HepG2 (cell line): ENCODE measurements around the gene MPST. TPM values are rescaled to one million over a fixed set of nuclear protein-coding genes. Genes with fewer than 3 reads are reported as not detected.

Source experiments
- ATAC-seq: fragments of 200-7000 bp; cut with Tn5 transposase; 3 replicates; pipeline ENCODE4 v1.9.1; 2020; ENCODE audit warnings: mild to moderate bottlenecking, moderate library complexity
- BruUV-seq: library from RNA; stranded (reverse); fragments of 400-500 nt; replicated peaks from 2 replicates; lab custom pipeline; 2021; lab: Mats Ljungman, UMichigan
- CTCF ChIA-PET: fragments of 300-600 bp; formaldehyde crosslinking; extraction: SDS; loops from one replicate; lab custom pipeline; 2021; ENCODE audit warnings: low total read pairs, inconsistent platforms, low intra/inter-chr PET ratio; lab: Yijun Ruan, JAX
- POLR2A ChIA-PET: fragments of 350-600 bp; sonication (Branson Sonifier 250); formaldehyde crosslinking; loops from one replicate; lab custom pipeline; 2020; ENCODE audit warnings: antibody characterized with exemption, inconsistent platforms; lab: Yijun Ruan, JAX
- DNase-seq: peaks from one replicate; pipeline ENCODE4 v3.0.0-alpha.2; 2015; ENCODE audit warnings: low spot score
- FAIRE-seq: peaks from 3 replicates; lab custom pipeline; 2011; peaks lifted over from hg19 to GRCh38; lab: Jason Lieb, UNC
- H2AFZ ChIP-seq: one replicate; pipeline ENCODE4 v1.6.1; 2011; ENCODE audit warnings: low read length, inconsistent platforms
- H3K27ac ChIP-seq: fragments of 300-600 bp; 3 replicates; pipeline ENCODE4 v1.8.0; 2011; ENCODE audit warnings: mixed run types, mild to moderate bottlenecking, mixed read lengths, low read length, inconsistent platforms; ENCODE audit not compliant: insufficient read depth; ENCODE audit errors: extremely low read length
- H3K27me3 ChIP-seq, 2 experiments: fragments of 200-600 bp in 1 of 2; 2 replicates in 1 of 2; 3 replicates in 1 of 2; pipeline versions ENCODE4 v1.6.0 to v1.8.0; 2011; ENCODE audit warnings: low read length in 2 of 2, mild to moderate bottlenecking in 2 of 2, moderate library complexity in 2 of 2, inconsistent platforms in 1 of 2; ENCODE audit not compliant: insufficient read depth in 2 of 2, control insufficient read depth in 1 of 2
- H3K36me3 ChIP-seq, 2 experiments: fragments of 200-600 bp in 1 of 2; replicated peaks in 1 of 2; 2 replicates in 1 of 2; 3 replicates in 1 of 2; pipeline versions ENCODE4 v1.5.1 to v1.8.0; 2011; ENCODE audit warnings: low read length in 2 of 2, inconsistent platforms in 1 of 2; ENCODE audit not compliant: insufficient read depth in 2 of 2, control insufficient read depth in 1 of 2
- H3K4me1 ChIP-seq: 2 replicates; pipeline ENCODE4 v1.5.1; 2012; ENCODE audit warnings: low read length, inconsistent platforms; ENCODE audit not compliant: insufficient read depth
- H3K4me2 ChIP-seq: 2 replicates; pipeline ENCODE4 v1.6.0; 2011; ENCODE audit warnings: low read depth, low read length, inconsistent platforms
- H3K4me3 ChIP-seq, 3 experiments: fragments of 200-600 bp in 1 of 3; sonication (generic), shearing (Covaris generic) in 1 of 3; replicated peaks in 1 of 3; 2 replicates each; pipeline ENCODE4 v1.5.1; 2011 to 2016; ENCODE audit warnings: low read length in 3 of 3, inconsistent platforms in 2 of 3, low read depth in 2 of 3, mild to moderate bottlenecking in 2 of 3, control low read depth in 1 of 3, mixed read lengths in 1 of 3; ENCODE audit not compliant: insufficient read depth in 1 of 3
- H3K79me2 ChIP-seq: one replicate; pipeline ENCODE4 v1.6.1; 2011; ENCODE audit warnings: low read length, inconsistent platforms; ENCODE audit not compliant: insufficient read depth
- H3K9ac ChIP-seq: 2 replicates; pipeline ENCODE4 v1.6.0; 2011; ENCODE audit warnings: mild to moderate bottlenecking, low read depth, low read length, inconsistent platforms; ENCODE audit not compliant: insufficient read depth
- H3K9me3 ChIP-seq: 2 replicates; pipeline ENCODE4 v1.5.1; 2012; ENCODE audit warnings: mild to moderate bottlenecking, low read length
- H4K20me1 ChIP-seq: 2 replicates; pipeline ENCODE4 v1.6.0; 2011; ENCODE audit warnings: inconsistent platforms, mild to moderate bottlenecking, low read length, moderate library complexity; ENCODE audit not compliant: insufficient read depth
- ASH2L ChIP-seq: fragments of 300-600, 200-600 bp; sonication (generic); IDR thresholded peaks from 2 replicates; pipeline ENCODE4 v1.7.0; 2017; ENCODE audit warnings: low read depth, mild to moderate bottlenecking, moderate library complexity, mixed read lengths, low read length; ENCODE audit not compliant: insufficient read length
- ATF2 ChIP-seq: sonication (generic); formaldehyde crosslinking; IDR thresholded peaks from 2 replicates; pipeline ENCODE4 v1.4.0; 2020; ENCODE audit warnings: missing genetic modification reagents
- CC2D1A ChIP-seq: sonication (generic); formaldehyde crosslinking; IDR thresholded peaks from 2 replicates; pipeline ENCODE4 v1.8.1; 2023; ENCODE audit warnings: mild to moderate bottlenecking, missing genetic modification reagents
- ERF ChIP-seq: IDR thresholded peaks from 2 replicates; pipeline ENCODE4 v1.6.1; 2018; ENCODE audit warnings: missing biosample characterization, missing genetic modification reagents
- FOXP1 ChIP-seq, 2 experiments: fragments of 450-650 bp in 1 of 2; IDR thresholded peaks; 2 replicates each; pipeline ENCODE4 v1.6.1; 2017 to 2018; ENCODE audit warnings: antibody characterized with exemption in 1 of 2
- GPBP1L1 ChIP-seq: sonication (generic); formaldehyde crosslinking; IDR thresholded peaks from 2 replicates; pipeline ENCODE4 v1.5.0; 2020; ENCODE audit warnings: mild to moderate bottlenecking, missing genetic modification reagents
- SP5 ChIP-seq: IDR thresholded peaks from 2 replicates; pipeline ENCODE4 v1.6.1; 2016; ENCODE audit warnings: low read depth, borderline replicate concordance
- WGBS: methylation state at CpG from one replicate; pipeline ENCODE4 v1.1.6; 2017; ENCODE audit warnings: low lambda C conversion rate; 5-methylcytosine and 5-hydroxymethylcytosine counted together
- in situ Hi-C: cut with HindIII; loops from 2 replicates; pipeline ENCODE4 v1.10.0; 2017; ENCODE audit warnings: low pct_unique_long_range_greater_than_20kb; ENCODE audit not compliant: extremely low pct_ligation_motif_present
- intact Hi-C: fragments of 100-400 bp; cut with micrococcal nuclease; formaldehyde crosslinking; loops from one replicate; pipeline ENCODE4 v1.10.0; 2022; ENCODE audit not compliant: unreplicated experiment
- polyA plus RNA-seq, 8 experiments: library from polyadenylated mRNA; depleted of rRNA in 3 of 8; stranded (reverse) in 7 of 8; unstranded in 1 of 8; fragments of >200 nt; fragmentation: Illumina TruSeq in 4 of 8; extraction: Trizol in 4 of 8; gene quantifications; 2 replicates each; pipeline versions ENCODE4 v1.2.1 to v1.2.3, GENCODE V29; 2011 to 2016; ENCODE audit warnings: low read depth in 4 of 8, missing spikeins in 1 of 8, mixed read lengths in 1 of 8; ENCODE audit not compliant: insufficient read depth in 1 of 8
- total RNA-seq, 5 experiments: library from RNA; depleted of rRNA; stranded (reverse); fragments of >200 nt; fragmentation: Illumina TruSeq; extraction: Trizol; gene quantifications; 2 replicates each; pipeline ENCODE4 v1.2.3, GENCODE V29; 2016; ENCODE audit warnings: low read depth in 1 of 5
- TF ChIP-seq, protein P1 (sequence below): sonication (generic); formaldehyde crosslinking; IDR thresholded peaks from 2 replicates; pipeline ENCODE4 v1.4.0; 2020; ENCODE audit warnings: mild to moderate bottlenecking, missing genetic modification reagents

The MPST gene
- total and polyA plus RNA-seq, 2 of the 13 experiments (the other 11 are each of a cell fraction or from before 2014, with no cell fraction given): 133 to 141 TPM

DNA sequence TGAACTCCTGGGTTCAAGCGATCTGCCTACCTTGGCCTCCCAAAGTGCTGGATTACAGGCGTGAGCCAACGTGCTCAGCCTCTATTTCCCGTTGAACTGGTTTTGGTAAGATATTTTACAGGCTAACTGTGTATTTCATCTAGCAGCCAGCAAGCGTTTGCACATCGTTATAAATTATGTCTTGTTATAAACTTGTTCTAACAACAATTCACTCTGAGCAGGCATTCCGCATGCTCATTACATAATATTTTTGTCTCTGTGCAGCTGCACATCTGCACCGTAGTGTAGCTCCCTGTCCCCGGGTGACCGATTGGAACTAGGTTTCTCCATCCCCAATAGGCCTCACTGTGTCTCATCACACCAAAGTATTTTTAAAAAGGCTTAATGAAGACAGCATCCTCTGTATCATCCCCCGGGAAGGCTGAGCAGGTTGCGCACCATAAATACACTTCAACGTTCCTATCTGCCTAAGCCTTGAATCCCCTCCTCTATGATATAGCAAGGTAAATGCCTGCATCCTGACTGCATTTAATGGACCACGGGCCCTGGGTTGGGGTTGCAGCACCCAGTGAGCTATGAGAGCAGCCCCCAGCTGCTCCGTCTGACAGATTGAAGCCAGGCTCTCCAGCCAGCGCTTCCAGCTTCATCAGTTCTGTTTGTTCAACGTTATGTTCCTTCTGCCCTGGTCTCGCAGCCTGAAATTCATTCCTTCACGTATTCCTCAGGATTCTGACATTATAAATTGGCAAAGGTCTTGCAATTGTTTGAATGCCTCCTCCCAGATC, 48.0 kb upstream of the MPST start:
- Histone ChIP-seq H4K20me1 (no peaks in the 10 kb centered on the region), H3K9me3 (no peaks in the 10 kb centered on the region), H3K79me2 (no peaks in the 10 kb centered on the region), H3K4me2 (no peak overlapping the region), H3K4me1 (no peaks in the 10 kb centered on the region), H3K27me3 (peaks cover 0 to 33% of the 10 kb centered on the region in 2 experiments; a peak in 2 of 5 replicates), H3K27ac (no peak overlapping the region), H3K4me3 (no peak overlapping the region), H2AFZ (no peak overlapping the region), H3K9ac (no peak overlapping the region), H3K36me3 (no peaks in the 10 kb centered on the region)
- ChIA-PET POLR2A (no interaction called here), CTCF (no interaction called here)
- no TSS peak for BruUV-seq
- intact Hi-C loops: no loop called here
- DNase-seq (no peak), ATAC-seq (no peak), FAIRE-seq (no peak)
- in situ Hi-C loops: loop anchor here (10.0 kb wide), 1 partner anchor 117 kb away; no protein-coding TSS in a partner anchor
- no peak for TF ChIP-seq ASH2L
- no peak for TF ChIP-seq SP5 (CRISPR knock-in tag)
- no peak for TF ChIP-seq FOXP1 (IDR thresholded peaks at IDR 0.05)
- no peak for TF ChIP-seq FOXP1 (CRISPR knock-in tag; IDR thresholded peaks at IDR 0.05)
- TF ChIP-seq, protein P1, sequence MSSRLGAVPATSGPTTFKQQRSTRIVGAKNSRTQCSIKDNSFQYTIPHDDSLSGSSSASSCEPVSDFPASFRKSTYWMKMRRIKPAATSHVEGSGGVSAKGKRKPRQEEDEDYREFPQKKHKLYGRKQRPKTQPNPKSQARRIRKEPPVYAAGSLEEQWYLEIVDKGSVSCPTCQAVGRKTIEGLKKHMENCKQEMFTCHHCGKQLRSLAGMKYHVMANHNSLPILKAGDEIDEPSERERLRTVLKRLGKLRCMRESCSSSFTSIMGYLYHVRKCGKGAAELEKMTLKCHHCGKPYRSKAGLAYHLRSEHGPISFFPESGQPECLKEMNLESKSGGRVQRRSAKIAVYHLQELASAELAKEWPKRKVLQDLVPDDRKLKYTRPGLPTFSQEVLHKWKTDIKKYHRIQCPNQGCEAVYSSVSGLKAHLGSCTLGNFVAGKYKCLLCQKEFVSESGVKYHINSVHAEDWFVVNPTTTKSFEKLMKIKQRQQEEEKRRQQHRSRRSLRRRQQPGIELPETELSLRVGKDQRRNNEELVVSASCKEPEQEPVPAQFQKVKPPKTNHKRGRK (CRISPR knock-in tag): no peak
- TF ChIP-seq CC2D1A (CRISPR knock-in tag): no peak
- no peak for TF ChIP-seq ERF (CRISPR knock-in tag)
- TF ChIP-seq GPBP1L1 (CRISPR knock-in tag): no peak
- TF ChIP-seq ATF2 (CRISPR knock-in tag): no peak
- 28% methylated on average over 19 of the region's 19 CpGs for WGBS
